ENCODE data around the gene MRPS7.

- TF ChIP-seq, protein P1, sequence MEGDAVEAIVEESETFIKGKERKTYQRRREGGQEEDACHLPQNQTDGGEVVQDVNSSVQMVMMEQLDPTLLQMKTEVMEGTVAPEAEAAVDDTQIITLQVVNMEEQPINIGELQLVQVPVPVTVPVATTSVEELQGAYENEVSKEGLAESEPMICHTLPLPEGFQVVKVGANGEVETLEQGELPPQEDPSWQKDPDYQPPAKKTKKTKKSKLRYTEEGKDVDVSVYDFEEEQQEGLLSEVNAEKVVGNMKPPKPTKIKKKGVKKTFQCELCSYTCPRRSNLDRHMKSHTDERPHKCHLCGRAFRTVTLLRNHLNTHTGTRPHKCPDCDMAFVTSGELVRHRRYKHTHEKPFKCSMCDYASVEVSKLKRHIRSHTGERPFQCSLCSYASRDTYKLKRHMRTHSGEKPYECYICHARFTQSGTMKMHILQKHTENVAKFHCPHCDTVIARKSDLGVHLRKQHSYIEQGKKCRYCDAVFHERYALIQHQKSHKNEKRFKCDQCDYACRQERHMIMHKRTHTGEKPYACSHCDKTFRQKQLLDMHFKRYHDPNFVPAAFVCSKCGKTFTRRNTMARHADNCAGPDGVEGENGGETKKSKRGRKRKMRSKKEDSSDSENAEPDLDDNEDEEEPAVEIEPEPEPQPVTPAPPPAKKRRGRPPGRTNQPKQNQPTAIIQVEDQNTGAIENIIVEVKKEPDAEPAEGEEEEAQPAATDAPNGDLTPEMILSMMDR (IDR thresholded peaks at IDR 0.05; ENCODE audit: insufficient read depth, low read depth, low read length) = no peak
- TF ChIP-seq EZH2 (IDR thresholded peaks at IDR 0.05; ENCODE audit: insufficient read depth, low read length) = no peak
Observed at GRCh38 chr17:75225016-75225415, 36.7 kb upstream of the MRPS7 start.
